ENCODE results near the gene LCE7A.

The LCE7A gene

DNA sequence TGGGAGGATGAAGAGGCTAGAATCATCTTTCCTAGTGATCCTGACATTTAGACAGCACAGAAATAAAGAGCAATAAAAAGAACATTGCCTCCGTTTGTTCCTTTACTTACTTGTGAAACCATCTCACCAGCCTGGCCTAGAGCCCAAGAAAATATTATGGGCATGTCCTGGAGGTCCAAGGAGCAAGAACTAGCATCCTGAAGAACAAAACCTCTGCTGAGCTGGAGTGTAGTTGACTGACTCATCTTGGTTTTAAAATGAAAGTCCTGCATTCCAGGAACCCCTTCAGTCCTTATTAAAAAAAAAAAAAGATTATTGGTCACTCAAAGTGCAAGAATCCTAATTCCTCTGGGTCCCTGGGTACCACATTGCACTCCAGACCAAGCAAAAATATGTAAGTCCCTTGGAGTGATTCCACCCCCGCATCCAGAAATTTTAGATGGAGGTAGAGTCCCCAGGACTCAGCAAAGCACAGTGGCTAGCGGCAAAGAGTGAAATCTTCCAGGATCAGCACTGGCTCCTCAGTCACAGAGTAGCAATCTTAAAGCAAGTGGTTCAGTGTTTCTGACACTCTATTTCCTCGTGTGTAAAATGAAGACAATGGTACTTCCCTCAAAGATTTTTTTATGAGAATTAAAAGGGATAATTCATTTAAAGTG is 25.3 kb downstream of the LCE7A start:
- no peaks in the 10 kb centered on the region for H3K36me3 ChIP-seq (ENCODE audit: low read length)
- no peak overlapping the region for H3K4me2 ChIP-seq (ENCODE audit: low read depth, low read length, poor library complexity, severe bottlenecking)
- no peak overlapping the region for H3K27ac ChIP-seq (ENCODE audit: low read depth, low read length)
- no peaks in the 10 kb centered on the region for H3K9me3 ChIP-seq (ENCODE audit: insufficient read depth, low read length)
- TF ChIP-seq, protein P1, sequence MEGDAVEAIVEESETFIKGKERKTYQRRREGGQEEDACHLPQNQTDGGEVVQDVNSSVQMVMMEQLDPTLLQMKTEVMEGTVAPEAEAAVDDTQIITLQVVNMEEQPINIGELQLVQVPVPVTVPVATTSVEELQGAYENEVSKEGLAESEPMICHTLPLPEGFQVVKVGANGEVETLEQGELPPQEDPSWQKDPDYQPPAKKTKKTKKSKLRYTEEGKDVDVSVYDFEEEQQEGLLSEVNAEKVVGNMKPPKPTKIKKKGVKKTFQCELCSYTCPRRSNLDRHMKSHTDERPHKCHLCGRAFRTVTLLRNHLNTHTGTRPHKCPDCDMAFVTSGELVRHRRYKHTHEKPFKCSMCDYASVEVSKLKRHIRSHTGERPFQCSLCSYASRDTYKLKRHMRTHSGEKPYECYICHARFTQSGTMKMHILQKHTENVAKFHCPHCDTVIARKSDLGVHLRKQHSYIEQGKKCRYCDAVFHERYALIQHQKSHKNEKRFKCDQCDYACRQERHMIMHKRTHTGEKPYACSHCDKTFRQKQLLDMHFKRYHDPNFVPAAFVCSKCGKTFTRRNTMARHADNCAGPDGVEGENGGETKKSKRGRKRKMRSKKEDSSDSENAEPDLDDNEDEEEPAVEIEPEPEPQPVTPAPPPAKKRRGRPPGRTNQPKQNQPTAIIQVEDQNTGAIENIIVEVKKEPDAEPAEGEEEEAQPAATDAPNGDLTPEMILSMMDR (IDR thresholded peaks at IDR 0.05; ENCODE audit: insufficient read depth, low read length, poor library complexity, severe bottlenecking) = no peak
- no peak for TF ChIP-seq EZH2phosphoT487 (conservative IDR thresholded peaks at IDR 0.05; ENCODE audit: low read length)
- no peaks in the 10 kb centered on the region for H3K79me2 ChIP-seq (ENCODE audit: insufficient read depth, low read length)
- no peaks in the 10 kb centered on the region for H3K9me2 ChIP-seq (replicated peaks; ENCODE audit: insufficient read depth, low read length)
- no peaks in the 10 kb centered on the region for H4K20me1 ChIP-seq (ENCODE audit: low read depth, low read length)
- H3K27me3 ChIP-seq (ENCODE audit: low read length) = no peaks in the 10 kb centered on the region
- no peaks in the 10 kb centered on the region for H3F3A ChIP-seq (ENCODE audit: insufficient read depth)
- no peak overlapping the region for H2AFZ ChIP-seq (ENCODE audit: low read depth, low read length, severe bottlenecking)
- H3K4me3 ChIP-seq (ENCODE audit: insufficient read depth, low read length, poor library complexity, severe bottlenecking) = no peak overlapping the region
- no peak overlapping the region for H3K9ac ChIP-seq (ENCODE audit: low read length)

DNA sequence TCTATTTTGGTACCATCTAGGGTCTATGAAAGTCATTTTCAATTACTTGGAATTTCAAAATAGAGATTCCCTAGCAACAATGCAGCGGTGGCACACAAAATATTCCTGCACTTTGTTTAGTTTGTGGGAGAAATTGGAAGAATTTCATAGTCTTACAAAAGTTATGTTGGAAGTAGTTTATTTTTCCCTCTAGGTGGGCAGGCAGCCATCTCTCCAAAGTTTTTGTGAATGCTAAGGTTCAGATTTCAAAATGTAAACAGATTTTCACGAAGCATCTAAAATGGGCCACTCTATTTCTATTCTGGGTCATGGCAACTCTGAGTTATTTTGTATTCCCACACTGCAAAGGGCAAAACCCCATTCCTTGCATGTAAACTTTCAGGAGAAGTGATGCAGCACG is 26.3 kb downstream of the LCE7A start:
- TF ChIP-seq EZH2phosphoT487 (conservative IDR thresholded peaks at IDR 0.05; ENCODE audit: low read length) = no peak
- TF ChIP-seq, protein P1 (IDR thresholded peaks at IDR 0.05; ENCODE audit: insufficient read depth, low read length, poor library complexity, severe bottlenecking) = no peak
- no peaks in the 10 kb centered on the region for H3K36me3 ChIP-seq (ENCODE audit: low read length)
- H3K9me2 ChIP-seq (replicated peaks; ENCODE audit: insufficient read depth, low read length) = no peaks in the 10 kb centered on the region
- no peaks in the 10 kb centered on the region for H3K79me2 ChIP-seq (ENCODE audit: insufficient read depth, low read length)
- no peaks in the 10 kb centered on the region for H4K20me1 ChIP-seq (ENCODE audit: low read depth, low read length)
- no peaks in the 10 kb centered on the region for H3F3A ChIP-seq (ENCODE audit: insufficient read depth)
- H3K27me3 ChIP-seq (ENCODE audit: low read length) = no peaks in the 10 kb centered on the region
- no peak overlapping the region for H3K4me3 ChIP-seq (ENCODE audit: insufficient read depth, low read length, poor library complexity, severe bottlenecking)
- H3K4me2 ChIP-seq (ENCODE audit: low read depth, low read length, poor library complexity, severe bottlenecking) = no peak overlapping the region
- H3K9ac ChIP-seq (ENCODE audit: low read length) = no peak overlapping the region
- H2AFZ ChIP-seq (ENCODE audit: low read depth, low read length, severe bottlenecking) = no peak overlapping the region
- no peak overlapping the region for H3K27ac ChIP-seq (ENCODE audit: low read depth, low read length)
- H3K9me3 ChIP-seq (ENCODE audit: insufficient read depth, low read length) = no peaks in the 10 kb centered on the region

DNA sequence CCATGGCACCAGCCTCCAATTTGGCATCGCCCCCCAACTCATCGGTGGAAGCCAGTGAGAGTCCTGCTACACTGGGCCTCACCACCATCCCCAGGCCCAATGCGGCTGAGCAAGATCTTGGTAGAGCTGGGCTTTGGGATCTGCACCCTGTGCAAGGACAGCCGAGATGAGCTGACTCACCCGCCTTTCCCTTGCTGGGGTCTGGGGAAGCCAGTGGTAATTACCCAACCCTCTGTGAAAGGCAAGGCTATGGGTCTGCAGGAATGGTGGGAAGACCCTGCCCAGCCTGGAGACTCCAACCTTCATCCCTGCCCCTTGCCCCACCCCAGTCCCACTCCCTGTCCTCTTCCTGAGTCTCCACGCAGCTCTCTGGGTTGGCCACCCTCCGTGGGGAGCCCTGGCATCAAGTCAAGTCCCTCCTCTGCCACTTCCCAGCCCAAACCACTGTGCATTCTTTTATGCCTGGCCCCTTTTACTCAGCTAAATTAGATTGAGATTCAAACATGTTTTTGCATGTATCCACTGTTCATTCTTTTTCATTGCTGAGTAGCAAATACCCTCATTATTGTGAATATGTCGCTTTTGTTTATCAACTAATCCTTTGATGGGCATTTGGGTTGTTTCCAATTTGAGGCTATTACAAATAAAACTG is 27.1 kb downstream of the LCE7A start:
- Histone ChIP-seq H4K20me1 (ENCODE audit: low read depth, low read length) (no peaks in the 10 kb centered on the region), H2AFZ (ENCODE audit: low read depth, low read length, severe bottlenecking) (no peak overlapping the region), H3K9ac (ENCODE audit: low read length) (no peak overlapping the region), H3F3A (ENCODE audit: insufficient read depth) (no peaks in the 10 kb centered on the region), H3K27ac (ENCODE audit: low read depth, low read length) (no peak overlapping the region), H3K4me3 (ENCODE audit: insufficient read depth, low read length, poor library complexity, severe bottlenecking) (no peak overlapping the region), H3K79me2 (ENCODE audit: insufficient read depth, low read length) (no peaks in the 10 kb centered on the region), H3K36me3 (ENCODE audit: low read length) (no peaks in the 10 kb centered on the region), H3K4me2 (ENCODE audit: low read depth, low read length, poor library complexity, severe bottlenecking) (no peak overlapping the region), H3K27me3 (ENCODE audit: low read length) (no peaks in the 10 kb centered on the region), H3K9me2 (replicated peaks; ENCODE audit: insufficient read depth, low read length) (no peaks in the 10 kb centered on the region), H3K9me3 (ENCODE audit: insufficient read depth, low read length) (no peaks in the 10 kb centered on the region)
- no peak for TF ChIP-seq EZH2phosphoT487 (conservative IDR thresholded peaks at IDR 0.05; ENCODE audit: low read length)
- TF ChIP-seq, protein P1 (IDR thresholded peaks at IDR 0.05; ENCODE audit: insufficient read depth, low read length, poor library complexity, severe bottlenecking) = no peak

Data from SU-DHL-6 (cell line).